ENCODE measurements around the gene ZBTB38. TPM values are rescaled to one million over a fixed set of nuclear protein-coding genes. Genes with fewer than 3 reads are reported as not detected.

Gene ZBTB38
- total RNA-seq, 1 donor from 2014 or later, result 101 TPM

DNA sequence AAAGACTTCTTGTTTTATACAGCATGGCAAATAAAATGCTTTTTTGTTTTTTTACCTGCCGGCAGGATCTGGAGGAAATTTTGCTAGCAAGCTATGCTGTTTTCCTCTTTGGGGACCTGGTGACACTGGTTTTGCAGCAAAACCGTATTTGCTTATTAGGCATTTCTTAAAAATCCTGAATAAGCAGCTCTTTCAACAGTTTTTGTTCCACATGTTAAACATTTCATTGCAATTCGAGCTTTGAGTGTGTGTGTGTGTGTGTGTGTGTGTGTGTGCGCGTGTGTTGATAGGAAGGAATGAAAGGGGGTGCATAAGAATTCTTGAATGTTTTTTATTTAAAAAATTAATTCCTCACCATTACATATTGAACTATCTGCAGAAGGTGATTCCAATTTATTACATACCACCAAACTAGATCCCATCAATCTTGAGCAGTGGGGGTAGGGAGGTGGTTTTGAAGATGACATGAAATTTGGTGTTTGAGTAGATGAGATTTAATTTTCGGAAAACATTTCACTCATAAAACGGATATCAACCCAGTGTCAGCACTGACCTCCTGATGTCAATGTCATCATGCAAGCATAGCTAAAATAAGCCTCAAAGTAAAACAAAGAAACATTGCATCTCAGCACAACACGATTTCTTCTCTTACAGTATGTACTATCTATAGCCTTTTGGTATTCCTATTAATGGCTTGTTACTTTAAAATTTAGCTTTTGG lies 17.3 kb downstream of the ZBTB38 start:
- Histone ChIP-seq H3K9me3 (no peaks in the 10 kb centered on the region), H3K27ac (no peak overlapping the region), H3K4me1 (peaks cover 5 to 15% of the 10 kb centered on the region in 2 donors), H3K36me3 (peaks cover 3 to 14% of the 10 kb centered on the region in 2 donors), H3K27me3 (no peaks in the 10 kb centered on the region), H3K4me3 (no peak overlapping the region)
- TF ChIP-seq, protein P1, sequence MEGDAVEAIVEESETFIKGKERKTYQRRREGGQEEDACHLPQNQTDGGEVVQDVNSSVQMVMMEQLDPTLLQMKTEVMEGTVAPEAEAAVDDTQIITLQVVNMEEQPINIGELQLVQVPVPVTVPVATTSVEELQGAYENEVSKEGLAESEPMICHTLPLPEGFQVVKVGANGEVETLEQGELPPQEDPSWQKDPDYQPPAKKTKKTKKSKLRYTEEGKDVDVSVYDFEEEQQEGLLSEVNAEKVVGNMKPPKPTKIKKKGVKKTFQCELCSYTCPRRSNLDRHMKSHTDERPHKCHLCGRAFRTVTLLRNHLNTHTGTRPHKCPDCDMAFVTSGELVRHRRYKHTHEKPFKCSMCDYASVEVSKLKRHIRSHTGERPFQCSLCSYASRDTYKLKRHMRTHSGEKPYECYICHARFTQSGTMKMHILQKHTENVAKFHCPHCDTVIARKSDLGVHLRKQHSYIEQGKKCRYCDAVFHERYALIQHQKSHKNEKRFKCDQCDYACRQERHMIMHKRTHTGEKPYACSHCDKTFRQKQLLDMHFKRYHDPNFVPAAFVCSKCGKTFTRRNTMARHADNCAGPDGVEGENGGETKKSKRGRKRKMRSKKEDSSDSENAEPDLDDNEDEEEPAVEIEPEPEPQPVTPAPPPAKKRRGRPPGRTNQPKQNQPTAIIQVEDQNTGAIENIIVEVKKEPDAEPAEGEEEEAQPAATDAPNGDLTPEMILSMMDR (IDR thresholded peaks at IDR 0.05), result no peak
- no peak for DNase-seq (ENCODE audit: low spot score in 2 of 2)
- intact Hi-C loops (cut with DNase I), result no loop called here

DNA sequence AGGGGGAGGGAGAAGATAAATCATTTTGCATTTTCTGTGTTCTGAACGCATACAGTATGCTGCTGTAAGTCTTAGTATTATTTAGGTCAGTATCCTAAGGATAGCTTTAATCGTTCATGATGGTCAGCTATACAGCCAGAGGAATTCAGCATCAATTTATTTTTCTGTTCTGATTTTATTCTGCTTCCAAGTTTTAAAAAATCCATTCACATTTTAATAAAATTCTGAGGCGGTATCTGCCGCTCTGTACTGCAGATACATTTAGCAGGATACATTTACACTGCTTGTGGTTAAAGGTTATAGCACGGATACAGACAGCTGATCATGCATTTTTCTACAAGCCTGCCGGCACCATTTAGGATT lies 17.8 kb downstream of the ZBTB38 start:
- H3K4me3 ChIP-seq, result no peak overlapping the region
- H3K27me3 ChIP-seq, result no peaks in the 10 kb centered on the region
- no peaks in the 10 kb centered on the region for H3K9me3 ChIP-seq
- peaks cover 3 to 14% of the 10 kb centered on the region in 2 donors for H3K36me3 ChIP-seq
- TF ChIP-seq, protein P1 (IDR thresholded peaks at IDR 0.05), result no peak
- DNase-seq (ENCODE audit: low spot score in 2 of 2), result no peak
- no peak overlapping the region for H3K27ac ChIP-seq
- intact Hi-C loops (cut with DNase I), result no loop called here
- peaks cover 5 to 19% of the 10 kb centered on the region in 2 donors for H3K4me1 ChIP-seq

DNA sequence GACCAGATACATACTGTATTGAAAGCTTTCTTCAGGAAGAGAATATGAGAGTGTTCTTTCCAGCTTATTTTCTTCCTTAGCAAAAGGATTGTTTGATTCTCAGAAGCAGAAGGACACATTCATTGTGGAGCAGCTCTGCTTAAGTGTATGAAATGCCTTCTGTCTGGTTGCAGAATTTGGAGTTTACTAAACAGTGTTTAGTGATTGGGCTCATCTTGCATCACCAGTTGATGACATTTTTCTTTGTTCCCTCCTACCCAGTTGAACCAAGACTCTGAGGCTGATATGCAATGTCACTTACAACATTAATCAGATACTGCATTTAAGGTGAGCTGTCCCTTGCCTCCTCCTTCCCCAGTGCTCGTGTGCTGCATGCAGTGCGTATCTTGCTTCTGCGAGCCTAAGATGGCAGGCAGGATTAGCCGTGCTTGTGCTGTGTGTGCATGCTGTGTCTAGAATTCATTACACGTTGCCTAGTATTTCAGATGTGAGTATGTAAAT lies 18.4 kb downstream of the ZBTB38 start:
- Histone ChIP-seq H3K4me1 (peaks cover 9 to 19% of the 10 kb centered on the region in 2 donors), H3K9me3 (no peaks in the 10 kb centered on the region), H3K27ac (no peak overlapping the region), H3K4me3 (peak overlapping the region in 1 of 2 donors; percentile 24), H3K36me3 (peaks cover 0 to 10% of the 10 kb centered on the region in 2 donors), H3K27me3 (no peaks in the 10 kb centered on the region)
- intact Hi-C loops (cut with DNase I), result no loop called here
- TF ChIP-seq, protein P1 (IDR thresholded peaks at IDR 0.05), result no peak
- no peak for DNase-seq (ENCODE audit: low spot score in 2 of 2)

DNA sequence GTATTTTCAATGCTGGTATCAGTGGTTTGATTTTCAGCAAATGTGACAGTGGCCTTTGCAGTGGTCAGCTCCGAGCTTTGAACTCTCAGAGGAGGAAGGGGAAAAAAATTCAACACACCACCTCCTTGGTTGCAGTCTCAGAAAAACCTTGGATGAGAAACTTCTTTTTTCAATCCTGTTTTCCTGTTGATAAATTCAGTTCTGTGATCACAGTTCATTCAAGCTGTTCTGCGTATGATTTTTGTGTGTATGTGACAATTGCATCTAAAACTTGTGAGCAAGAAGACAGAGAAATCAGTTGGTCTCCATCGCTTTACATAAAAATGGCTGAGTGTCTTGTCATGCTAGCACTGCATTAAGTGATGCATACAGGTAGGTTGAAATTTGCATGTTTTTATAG lies 19.2 kb downstream of the ZBTB38 start:
- Histone ChIP-seq H3K4me3 (peak overlapping the region in 1 of 2 donors; percentile 24), H3K27ac (no peak overlapping the region), H3K9me3 (no peaks in the 10 kb centered on the region), H3K4me1 (peaks cover 9 to 22% of the 10 kb centered on the region in 2 donors), H3K36me3 (peaks cover 0 to 8% of the 10 kb centered on the region in 2 donors), H3K27me3 (no peaks in the 10 kb centered on the region)
- DNase-seq (ENCODE audit: low spot score in 2 of 2), result no peak
- intact Hi-C loops (cut with DNase I), result no loop called here
- TF ChIP-seq, protein P1 (IDR thresholded peaks at IDR 0.05), result no peak

DNA sequence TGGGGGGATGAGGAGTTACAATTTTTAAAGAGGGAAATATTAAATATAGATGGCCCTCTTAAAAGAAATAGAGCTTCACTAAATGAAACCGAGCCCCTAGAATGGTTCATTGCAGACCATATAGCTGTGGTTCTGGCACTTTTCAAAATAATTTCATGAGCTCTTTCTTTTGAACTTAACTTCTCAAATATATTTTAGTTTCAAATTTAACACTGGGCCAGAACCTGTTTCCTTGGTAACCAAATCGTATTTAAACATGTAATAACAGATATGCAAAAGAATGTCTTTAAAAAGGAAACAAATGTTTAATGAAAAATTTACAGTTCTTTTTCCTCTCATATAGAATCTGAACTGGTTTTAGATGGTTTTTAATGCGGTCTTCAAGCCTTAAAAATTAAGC lies 20.1 kb downstream of the ZBTB38 start:
- Histone ChIP-seq H3K4me1 (peaks cover 9 to 25% of the 10 kb centered on the region in 2 donors), H3K27ac (peak overlapping the region in 1 of 2 donors; percentile 68), H3K4me3 (peak overlapping the region in 1 of 2 donors; percentile 54), H3K9me3 (no peaks in the 10 kb centered on the region), H3K27me3 (no peaks in the 10 kb centered on the region), H3K36me3 (peaks cover 0 to 8% of the 10 kb centered on the region in 2 donors)
- intact Hi-C loops (cut with DNase I), result loop anchor here (2.0 kb wide), 1 partner anchor 18 kb away; no protein-coding TSS in a partner anchor
- TF ChIP-seq, protein P1 (IDR thresholded peaks at IDR 0.05), result no peak
- DNase-seq (ENCODE audit: low spot score in 2 of 2), result no peak

Measured in ascending aorta (tissue), 2 donors.